B cell (primary cell): ENCODE data around the gene PLAGL2. TPM values are rescaled to one million over a fixed set of nuclear protein-coding genes. Genes with fewer than 3 reads are reported as not detected.
"Not testable (repeated sequence)": the region's sequence is repeated elsewhere in the genome, so short reads cannot be mapped to it uniquely, and the experiment has no call there.

ENCODE experiments used
- ATAC-seq: fragments of 200-7000 bp; cut with Tn5 transposase; one replicate; pipeline ENCODE4 v1.10.0; 2021; ENCODE audit warnings: low read depth, mild to moderate bottlenecking, moderate number of reproducible peaks, moderate library complexity
- CTCF ChIA-PET: fragments of 350-600 bp; sonication (Branson Sonifier 250); formaldehyde crosslinking; loops from one replicate; lab custom pipeline; 2021; ENCODE audit warnings: antibody characterized with exemption, inconsistent platforms; lab: Charles Lee
- POLR2A ChIA-PET: fragments of 350-600 bp; sonication (Branson Sonifier 250); formaldehyde crosslinking; loops from one replicate; lab custom pipeline; 2021; ENCODE audit warnings: antibody characterized with exemption; lab: Charles Lee
- DNase-seq: peaks from one replicate; pipeline ENCODE4 v3.0.0; 2013
- H2AFZ ChIP-seq: 2 replicates; pipeline ENCODE4 v1.6.1; 2012; ENCODE audit warnings: mild to moderate bottlenecking, low read depth, low read length; ENCODE audit not compliant: insufficient read depth, poor library complexity, severe bottlenecking
- H3K27ac ChIP-seq, 2 donors: 1 replicate in 1 of 2; 2 replicates in 1 of 2; pipeline ENCODE4 v1.5.1; 2012 to 2013; ENCODE audit warnings: low read length in 2 of 2, mild to moderate bottlenecking in 2 of 2, moderate library complexity in 1 of 2
- H3K27me3 ChIP-seq, 4 experiments: fragments of 200-600 bp in 1 of 4; sonication (generic) in 1 of 4; replicated peaks in 1 of 4; 1 replicate in 2 of 4; 2 replicates in 2 of 4; pipeline versions ENCODE4 v1.6.1 to v1.7.0; 2013 to 2016; ENCODE audit warnings: low read length in 3 of 4, mild to moderate bottlenecking in 2 of 4, mixed read lengths in 1 of 4, moderate library complexity in 1 of 4; ENCODE audit not compliant: insufficient read depth in 4 of 4, control insufficient read depth in 3 of 4; ENCODE audit errors: control extremely low read depth in 1 of 4
- H3K36me3 ChIP-seq, 2 experiments: replicated peaks in 1 of 2; 1 replicate in 1 of 2; 2 replicates in 1 of 2; pipeline versions ENCODE4 v1.6.1 to v1.7.1; 2013; ENCODE audit warnings: low read length in 1 of 2; ENCODE audit not compliant: insufficient read depth in 2 of 2, control insufficient read depth in 1 of 2; ENCODE audit errors: control extremely low read depth in 1 of 2, extremely low read depth in 1 of 2
- H3K4me1 ChIP-seq, 2 donors: fragments of 200-600 bp in 1 of 2; sonication (generic) in 1 of 2; 1 replicate in 1 of 2; 2 replicates in 1 of 2; pipeline versions ENCODE4 v1.5.1 to v1.6.1; 2013 to 2017; ENCODE audit warnings: low read length in 2 of 2; ENCODE audit not compliant: control insufficient read depth in 2 of 2, insufficient read depth in 2 of 2
- H3K4me2 ChIP-seq: replicated peaks from 2 replicates; pipeline ENCODE3; 2012; ENCODE audit warnings: mild to moderate bottlenecking, low read depth, low read length; ENCODE audit not compliant: poor library complexity, severe bottlenecking
- H3K4me3 ChIP-seq, 5 experiments: fragments of 200-600 bp in 1 of 5; sonication (generic) in 1 of 5; 1 replicate in 3 of 5; 2 replicates in 2 of 5; pipeline versions ENCODE4 v1.5.1 to v1.7.0; 2011 to 2016; ENCODE audit warnings: low read length in 4 of 5, mild to moderate bottlenecking in 4 of 5, low read depth in 2 of 5, control low read depth in 1 of 5, moderate library complexity in 1 of 5; ENCODE audit not compliant: insufficient read depth in 1 of 5; ENCODE audit errors: control extremely low read depth in 1 of 5, extremely low read depth in 1 of 5
- H3K79me2 ChIP-seq: fragments of 200-600 bp; sonication (generic); one replicate; pipeline ENCODE4 v1.6.0; 2016; ENCODE audit warnings: low read length; ENCODE audit not compliant: control insufficient read depth, insufficient read depth
- H3K9ac ChIP-seq: fragments of 200-600 bp; sonication (generic); 2 replicates; pipeline ENCODE4 v1.6.1; 2017; ENCODE audit warnings: mild to moderate bottlenecking, low read length, moderate library complexity
- H3K9me3 ChIP-seq, 3 donors: one replicate each; pipeline versions ENCODE4 v1.6.1 to v1.7.1; 2013; ENCODE audit warnings: low read length in 2 of 3; ENCODE audit not compliant: control insufficient read depth in 2 of 3, insufficient read depth in 1 of 3; ENCODE audit errors: control extremely low read depth in 1 of 3
- H4K20me1 ChIP-seq: 2 replicates; pipeline ENCODE4 v1.6.0; 2012; ENCODE audit warnings: mild to moderate bottlenecking, low read length; ENCODE audit not compliant: insufficient read depth, control insufficient read depth, poor library complexity, severe bottlenecking
- H3K27ac Mint-ChIP-seq: one replicate; pipeline ENCODE4 v1.8.0; 2021; ENCODE audit warnings: mixed read lengths
- H3K27me3 Mint-ChIP-seq: one replicate; pipeline ENCODE4 v1.8.0; 2021; ENCODE audit warnings: mixed read lengths
- H3K4me1 Mint-ChIP-seq: one replicate; pipeline ENCODE4 v1.8.0; 2021; ENCODE audit warnings: mixed read lengths
- H3K4me3 Mint-ChIP-seq: one replicate; pipeline ENCODE4 v1.8.0; 2021; ENCODE audit warnings: mixed read lengths
- H3K9me3 Mint-ChIP-seq: one replicate; pipeline ENCODE4 v1.8.0; 2022; ENCODE audit warnings: mixed read lengths; ENCODE audit not compliant: insufficient read depth
- CTCF ChIP-seq: fragments of 200-600 bp; IDR thresholded peaks from one replicate; pipeline ENCODE4 v1.8.0; 2022; ENCODE audit warnings: antibody characterized with exemption, mild to moderate bottlenecking
- EZH2 ChIP-seq: IDR thresholded peaks from 2 replicates; pipeline ENCODE4 v1.6.1; 2012; ENCODE audit warnings: borderline replicate concordance, low read depth, mild to moderate bottlenecking, moderate library complexity, low read length; ENCODE audit not compliant: insufficient read depth, poor library complexity, severe bottlenecking
- WGBS: methylation state at CpG from one replicate; pipeline ENCODE4 v1.1.5; 2013; ENCODE audit warnings: missing lambda C conversion rate; ENCODE audit not compliant: insufficient coverage; 5-methylcytosine and 5-hydroxymethylcytosine counted together
- intact Hi-C: fragments of 100-400 bp; cut with micrococcal nuclease; formaldehyde crosslinking; loops from one replicate; pipeline ENCODE4 v1.10.0; 2022
- polyA plus RNA-seq: library from polyadenylated mRNA; depleted of rRNA; stranded (reverse); fragments of >200 nt; gene quantifications from 2 replicates; pipeline ENCODE4 v1.2.3, GENCODE V29; 2012
- total RNA-seq, 2 donors: library from RNA; stranded (reverse); fragments of 120-200 nt in 1 of 2; gene quantifications; 1 replicate in 1 of 2; 2 replicates in 1 of 2; pipeline versions ENCODE4 v1.2.3 to v1.2.4, GENCODE V29; 2013 to 2022

Gene PLAGL2
- total and polyA plus RNA-seq, 2 donors (not counting 1 experiment from before 2014, with no cell fraction given): 4.4 to 18.4 TPM

GRCh38 chr20:32193996-32194395, 13.5 kb downstream of the PLAGL2 start:
- Mint-ChIP-seq H3K27ac (no peak overlapping the region), H3K9me3 (no peaks in the 10 kb centered on the region), H3K4me1 (peaks cover 13% of the 10 kb centered on the region), H3K27me3 (peaks cover 3% of the 10 kb centered on the region), H3K4me3 (no peak overlapping the region)
- Histone ChIP-seq H3K9me3 (peaks cover 0 to 2% (median 0%) of the 10 kb centered on the region in 3 donors), H3K27ac (no peak overlapping the region), H3K4me1 (peaks cover 8 to 16% of the 10 kb centered on the region in 2 donors), H3K9ac (no peak overlapping the region), H3K36me3 (peaks cover 5 to 39% of the 10 kb centered on the region in 2 experiments), H3K4me2 (no peak overlapping the region), H4K20me1 (peaks cover 26% of the 10 kb centered on the region), H2AFZ (no peak overlapping the region), H3K79me2 (peaks cover 3% of the 10 kb centered on the region), H3K27me3 (peaks cover 0 to 8% (median 0%) of the 10 kb centered on the region in 4 experiments), H3K4me3 (no peak overlapping the region)
- CTCF ChIA-PET: no interaction called here
- 93% methylated on average over 4 of the region's 6 CpGs for WGBS
- no peak for TF ChIP-seq CTCF
- TF ChIP-seq EZH2: no peak
- no peak for ATAC-seq
- DNase-seq: no peak
- intact Hi-C loops: no loop called here
- POLR2A ChIA-PET: no interaction called here

GRCh38 chr20:32193336-32193735, 14.2 kb downstream of the PLAGL2 start:
- H2AFZ ChIP-seq, H3K4me3 ChIP-seq, intact Hi-C loops, H3K9ac ChIP-seq, H3K27ac ChIP-seq, H3K9me3 Mint-ChIP-seq, POLR2A ChIA-PET, H3K27me3 Mint-ChIP-seq, H3K4me2 ChIP-seq, H3K4me3 Mint-ChIP-seq, H3K9me3 ChIP-seq, H3K27ac Mint-ChIP-seq, ATAC-seq, CTCF ChIA-PET, DNase-seq, H3K79me2 ChIP-seq: not testable (repeated sequence)
- peaks cover 23% of the 10 kb centered on the region for H4K20me1 ChIP-seq
- H3K36me3 ChIP-seq: peaks cover 5 to 32% of the 10 kb centered on the region in 2 experiments
- peaks cover 9 to 19% of the 10 kb centered on the region in 2 donors for H3K4me1 ChIP-seq
- H3K27me3 ChIP-seq: peaks cover 0 to 14% (median 0%) of the 10 kb centered on the region in 4 experiments
- H3K4me1 Mint-ChIP-seq: peaks cover 16% of the 10 kb centered on the region
- 100% methylated on average over 1 of the region's 5 CpGs for WGBS
